ENCODE measurements around the gene CIPC.

CIPC gene

GRCh38 chr14:77153802-77154201, 55.7 kb downstream of the CIPC start:
- DNase-seq (ENCODE audit: low spot score), result no peak

- peak; percentile 20 for DNase-seq (ENCODE audit: low spot score)
Measured at GRCh38 chr14:77154421-77154820, 56.4 kb downstream of the CIPC start.

GRCh38 chr14:77155083-77155482, 57.0 kb downstream of the CIPC start:
- DNase-seq (ENCODE audit: low spot score), result no peak

GRCh38 chr14:77157740-77158139, 59.7 kb downstream of the CIPC start:
- no peak for DNase-seq (ENCODE audit: low spot score)

GRCh38 chr14:77158175-77158881, 60.3 kb downstream of the CIPC start:
- peak; percentile 88 for DNase-seq (ENCODE audit: low spot score)

- no peak for DNase-seq (ENCODE audit: low spot score)
Measured at GRCh38 chr14:77158882-77159255, 60.8 kb downstream of the CIPC start.

- DNase-seq (ENCODE audit: low spot score), result no peak
Measured at GRCh38 chr14:77161011-77161410, 63.0 kb downstream of the CIPC start.
